Calu3 (cell line): Measurements from ENCODE around the gene TLK1. TPM values are rescaled to one million over a fixed set of nuclear protein-coding genes. Genes with fewer than 3 reads are reported as not detected.

ENCODE experiments used
- BruUV-seq: library from RNA; stranded (reverse); fragments of 400-500 nt; replicated peaks from 2 replicates; lab custom pipeline; 2021; lab: Mats Ljungman, UMichigan
- CTCF ChIA-PET: fragments of 300-600 bp; sonication (Branson Sonifier 250); formaldehyde crosslinking; loops from one replicate; lab custom pipeline; 2022; ENCODE audit warnings: antibody characterized with exemption; lab: Charles Lee
- DNase-seq: peaks from one replicate; pipeline ENCODE4 v3.0.0; 2022
- H3K27ac Mint-ChIP-seq: one replicate; pipeline ENCODE4 v1.8.0; 2022; ENCODE audit warnings: mixed read lengths; ENCODE audit not compliant: unreplicated experiment
- H3K27me3 Mint-ChIP-seq: one replicate; pipeline ENCODE4 v1.8.0; 2022; ENCODE audit warnings: mixed read lengths; ENCODE audit not compliant: unreplicated experiment
- H3K36me3 Mint-ChIP-seq: one replicate; pipeline ENCODE4 v1.8.0; 2022; ENCODE audit warnings: mild to moderate bottlenecking, moderate library complexity, mixed read lengths; ENCODE audit not compliant: insufficient read depth, unreplicated experiment
- H3K4me1 Mint-ChIP-seq: one replicate; pipeline ENCODE4 v1.8.0; 2022; ENCODE audit warnings: mild to moderate bottlenecking, low read depth, mixed read lengths; ENCODE audit not compliant: unreplicated experiment
- H3K4me3 Mint-ChIP-seq: one replicate; pipeline ENCODE4 v1.8.0; 2022; ENCODE audit warnings: mild to moderate bottlenecking, low read depth, moderate library complexity, mixed read lengths; ENCODE audit not compliant: unreplicated experiment
- H3K9me3 Mint-ChIP-seq: one replicate; pipeline ENCODE4 v1.8.0; 2022; ENCODE audit warnings: low read depth, mixed read lengths; ENCODE audit not compliant: unreplicated experiment
- intact Hi-C: fragments of 100-400 bp; cut with micrococcal nuclease; formaldehyde crosslinking; loops from one replicate; pipeline ENCODE4 v1.10.0; 2022; ENCODE audit not compliant: unreplicated experiment
- total RNA-seq: library from RNA; stranded (reverse); gene quantifications from 2 replicates; pipeline ENCODE4 v1.2.3, GENCODE V29; 2022
- TF ChIP-seq, protein P1 (sequence below): fragments of 200-600 bp; IDR thresholded peaks from one replicate; pipeline ENCODE4 v1.8.0; 2022; ENCODE audit warnings: antibody characterized with exemption; ENCODE audit not compliant: unreplicated experiment

TLK1 gene
- total RNA-seq, 1 experiment from 2014 or later: 64.7 TPM

GRCh38 chr2:171087547-171087946, 73.1 kb downstream of the TLK1 start:
- BruUV-seq: no TSS peak
- intact Hi-C loops: no loop called here
- Mint-ChIP-seq H3K9me3 (no peaks in the 10 kb centered on the region), H3K4me1 (peaks cover 24% of the 10 kb centered on the region), H3K27me3 (no peaks in the 10 kb centered on the region), H3K27ac (no peak overlapping the region), H3K36me3 (no peaks in the 10 kb centered on the region), H3K4me3 (no peak overlapping the region)
- no peak for DNase-seq
- TF ChIP-seq, protein P1, sequence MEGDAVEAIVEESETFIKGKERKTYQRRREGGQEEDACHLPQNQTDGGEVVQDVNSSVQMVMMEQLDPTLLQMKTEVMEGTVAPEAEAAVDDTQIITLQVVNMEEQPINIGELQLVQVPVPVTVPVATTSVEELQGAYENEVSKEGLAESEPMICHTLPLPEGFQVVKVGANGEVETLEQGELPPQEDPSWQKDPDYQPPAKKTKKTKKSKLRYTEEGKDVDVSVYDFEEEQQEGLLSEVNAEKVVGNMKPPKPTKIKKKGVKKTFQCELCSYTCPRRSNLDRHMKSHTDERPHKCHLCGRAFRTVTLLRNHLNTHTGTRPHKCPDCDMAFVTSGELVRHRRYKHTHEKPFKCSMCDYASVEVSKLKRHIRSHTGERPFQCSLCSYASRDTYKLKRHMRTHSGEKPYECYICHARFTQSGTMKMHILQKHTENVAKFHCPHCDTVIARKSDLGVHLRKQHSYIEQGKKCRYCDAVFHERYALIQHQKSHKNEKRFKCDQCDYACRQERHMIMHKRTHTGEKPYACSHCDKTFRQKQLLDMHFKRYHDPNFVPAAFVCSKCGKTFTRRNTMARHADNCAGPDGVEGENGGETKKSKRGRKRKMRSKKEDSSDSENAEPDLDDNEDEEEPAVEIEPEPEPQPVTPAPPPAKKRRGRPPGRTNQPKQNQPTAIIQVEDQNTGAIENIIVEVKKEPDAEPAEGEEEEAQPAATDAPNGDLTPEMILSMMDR: no peak
- CTCF ChIA-PET: interaction anchor here (1.8 kb wide), 1 partner anchor 329 kb away, joined by 9 read pairs; no protein-coding TSS in a partner anchor

GRCh38 chr2:171086352-171087290, 74.1 kb downstream of the TLK1 start:
- Mint-ChIP-seq H3K36me3 (no peaks in the 10 kb centered on the region), H3K27me3 (no peaks in the 10 kb centered on the region), H3K27ac (no peak overlapping the region), H3K4me1 (peaks cover 24% of the 10 kb centered on the region), H3K9me3 (no peaks in the 10 kb centered on the region), H3K4me3 (no peak overlapping the region)
- CTCF ChIA-PET: interaction anchor here (0.6 to 1.8 kb wide), 6 partner anchors 9 to 849 kb away, joined by 3 to 9 read pairs (median 3); no protein-coding TSS in a partner anchor
- TF ChIP-seq, protein P1: peak; percentile 20
- intact Hi-C loops: no loop called here
- no TSS peak for BruUV-seq
- DNase-seq: peak; percentile 32

DNA sequence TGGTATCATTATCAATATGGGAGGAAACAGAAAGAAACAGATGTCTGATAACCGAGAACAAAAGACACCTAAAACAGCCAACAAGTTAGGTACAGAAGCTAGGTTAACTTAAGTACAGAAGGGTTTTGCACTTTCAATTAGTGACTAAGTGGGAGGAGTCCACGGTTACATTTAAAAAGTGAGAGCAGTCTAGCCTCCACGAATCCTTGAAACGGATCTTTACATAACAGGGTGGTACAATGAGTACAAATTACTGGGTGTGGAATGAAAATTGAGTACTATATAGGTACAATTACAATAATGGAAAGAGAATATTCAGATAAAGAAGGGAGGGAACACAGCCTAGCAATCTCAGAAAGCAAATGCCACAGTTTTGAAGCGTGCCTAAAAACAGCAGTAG, 76.6 kb downstream of the TLK1 start:
- Mint-ChIP-seq H3K4me3 (no peak overlapping the region), H3K36me3 (no peaks in the 10 kb centered on the region), H3K27me3 (no peaks in the 10 kb centered on the region), H3K4me1 (peaks cover 24% of the 10 kb centered on the region), H3K27ac (no peak overlapping the region), H3K9me3 (no peaks in the 10 kb centered on the region)
- BruUV-seq: no TSS peak
- intact Hi-C loops: no loop called here
- CTCF ChIA-PET: no interaction called here
- TF ChIP-seq, protein P1: no peak
- no peak for DNase-seq

GRCh38 chr2:171083451-171083850, 77.2 kb downstream of the TLK1 start:
- TF ChIP-seq, protein P1: no peak
- H3K36me3 Mint-ChIP-seq: no peaks in the 10 kb centered on the region
- BruUV-seq: no TSS peak
- intact Hi-C loops: loop anchor here (2.0 kb wide), 1 partner anchor 75 kb away; no protein-coding TSS in a partner anchor
- peaks cover 24% of the 10 kb centered on the region for H3K4me1 Mint-ChIP-seq
- no peak overlapping the region for H3K27ac Mint-ChIP-seq
- DNase-seq: no peak
- CTCF ChIA-PET: no interaction called here
- no peaks in the 10 kb centered on the region for H3K9me3 Mint-ChIP-seq
- H3K4me3 Mint-ChIP-seq: no peak overlapping the region
- H3K27me3 Mint-ChIP-seq: no peaks in the 10 kb centered on the region
